PC-3 (cell line): ENCODE results near the gene MIPOL1. TPM values are rescaled to one million over a fixed set of nuclear protein-coding genes. Genes with fewer than 3 reads are reported as not detected.

Experiments
- ATAC-seq: fragments of 200-7000 bp; cut with Tn5 transposase; 2 replicates; pipeline ENCODE4 v1.9.1; 2020; ENCODE audit warnings: mild to moderate bottlenecking, moderate library complexity
- BruUV-seq: library from RNA; stranded (reverse); fragments of 400-500 nt; replicated peaks from 2 replicates; lab custom pipeline; 2021; lab: Mats Ljungman, UMichigan
- CTCF ChIA-PET: fragments of 300-600 bp; sonication (Branson Sonifier 250); formaldehyde crosslinking; loops from one replicate; lab custom pipeline; 2022; ENCODE audit warnings: antibody characterized with exemption; lab: Charles Lee
- POLR2A ChIA-PET: fragments of 300-600 bp; sonication (Branson Sonifier 250); formaldehyde crosslinking; loops from one replicate; lab custom pipeline; 2022; ENCODE audit warnings: antibody characterized with exemption; ENCODE audit not compliant: unreplicated experiment; lab: Charles Lee
- DNase-seq: peaks from one replicate; pipeline ENCODE4 v3.0.0-alpha.2; 2015
- H2AFZ ChIP-seq: fragments of 300-600 bp; sonication (generic); 2 replicates; pipeline ENCODE4 v1.6.0; 2016; ENCODE audit warnings: antibody characterized with exemption, low read length
- H3F3A ChIP-seq: fragments of 300-600 bp; sonication (generic); one replicate; pipeline ENCODE4 v1.6.0; 2017; ENCODE audit warnings: antibody characterized with exemption, low read length, control low read depth, mild to moderate bottlenecking; ENCODE audit not compliant: unreplicated experiment
- H3K27ac ChIP-seq: fragments of 300-600 bp; sonication (generic); 2 replicates; pipeline ENCODE4 v1.5.1; 2016; ENCODE audit warnings: mild to moderate bottlenecking, low read length
- H3K27me3 ChIP-seq: fragments of 300-600 bp; sonication (generic); 2 replicates; pipeline ENCODE4 v1.6.1; 2016; ENCODE audit warnings: low read length, mixed read lengths
- H3K36me3 ChIP-seq: fragments of 300-600 bp; sonication (generic); 2 replicates; pipeline ENCODE4 v1.6.1; 2016; ENCODE audit warnings: low read depth, mixed run types, low read length, mixed read lengths
- H3K4me1 ChIP-seq: fragments of 300-600 bp; sonication (generic); 2 replicates; pipeline ENCODE4 v1.5.1; 2016; ENCODE audit warnings: low read length; ENCODE audit not compliant: insufficient read depth
- H3K4me2 ChIP-seq: fragments of 300-600 bp; sonication (generic); 2 replicates; pipeline ENCODE4 v1.6.0; 2016; ENCODE audit warnings: low read length
- H3K4me3 ChIP-seq: fragments of 300-600 bp; sonication (generic); 2 replicates; pipeline ENCODE4 v1.5.1; 2016; ENCODE audit warnings: mild to moderate bottlenecking, low read length, mixed read lengths
- H3K79me2 ChIP-seq: fragments of 300-600 bp; sonication (generic); 2 replicates; pipeline ENCODE4 v1.6.1; 2017; ENCODE audit warnings: low read length, mixed read lengths
- H3K9ac ChIP-seq: fragments of 300-600 bp; sonication (generic); 2 replicates; pipeline ENCODE4 v1.6.0; 2016; ENCODE audit warnings: mild to moderate bottlenecking, low read length
- H3K9me2 ChIP-seq: fragments of 300-600 bp; sonication (generic); replicated peaks from 2 replicates; pipeline ENCODE4 v1.6.1; 2016; ENCODE audit warnings: mixed run types, low read length, mixed read lengths
- H3K9me3 ChIP-seq: fragments of 300-600 bp; sonication (generic); 2 replicates; pipeline ENCODE4 v1.6.1; 2016; ENCODE audit warnings: low read length, mixed read lengths
- H4K20me1 ChIP-seq: fragments of 300-600 bp; sonication (generic); 2 replicates; pipeline ENCODE4 v1.6.1; 2016; ENCODE audit warnings: low read length, mixed read lengths
- CTCF ChIP-seq: fragments of 300-600 bp; sonication (generic); conservative IDR thresholded peaks from 2 replicates; pipeline ENCODE4 v1.5.1; 2017; ENCODE audit warnings: antibody characterized with exemption, low read depth, mild to moderate bottlenecking, low read length
- EZH2 ChIP-seq: fragments of 300-600 bp; sonication (generic); IDR thresholded peaks from one replicate; pipeline ENCODE4 v1.6.1; 2017; ENCODE audit warnings: antibody characterized with exemption, mild to moderate bottlenecking, low read length; ENCODE audit not compliant: unreplicated experiment
- EZH2phosphoT487 ChIP-seq: fragments of 300-600 bp; sonication (generic); IDR thresholded peaks from 2 replicates; pipeline ENCODE4 v1.6.1; 2018; ENCODE audit warnings: mild to moderate bottlenecking, antibody characterized with exemption, low read length, borderline replicate concordance
- intact Hi-C: fragments of 100-400 bp; cut with micrococcal nuclease; formaldehyde crosslinking; loops from 2 replicates; pipeline ENCODE4 v1.9.0; 2023
- total RNA-seq: library from RNA; depleted of rRNA; stranded (reverse); fragments of >200 nt; gene quantifications from 2 replicates; pipeline ENCODE4 v1.2.3, GENCODE V29; 2014

The MIPOL1 gene
- total RNA-seq, 1 experiment from 2014 or later = 22.5 TPM

GRCh38 chr14:37571391-37571790 is 373.7 kb downstream of the MIPOL1 start:
- no peaks in the 10 kb centered on the region for H4K20me1 ChIP-seq
- intact Hi-C loops = no loop called here
- no peaks in the 10 kb centered on the region for H3K9me3 ChIP-seq
- H3K27ac ChIP-seq = no peak overlapping the region
- BruUV-seq = no TSS peak
- H3K4me3 ChIP-seq = no peak overlapping the region
- DNase-seq = no peak
- no peaks in the 10 kb centered on the region for H3K27me3 ChIP-seq
- no peaks in the 10 kb centered on the region for H3K9me2 ChIP-seq
- H2AFZ ChIP-seq = no peak overlapping the region
- TF ChIP-seq CTCF = no peak
- TF ChIP-seq EZH2phosphoT487 = no peak
- TF ChIP-seq EZH2 = no peak
- no peak for ATAC-seq
- ChIA-PET CTCF (no interaction called here), POLR2A (no interaction called here)
- peaks cover 8% of the 10 kb centered on the region for H3K79me2 ChIP-seq
- H3K4me2 ChIP-seq = no peak overlapping the region
- peaks cover 22% of the 10 kb centered on the region for H3K4me1 ChIP-seq
- no peak overlapping the region for H3K9ac ChIP-seq
- H3F3A ChIP-seq = no peaks in the 10 kb centered on the region
- no peaks in the 10 kb centered on the region for H3K36me3 ChIP-seq

GRCh38 chr14:37573356-37573755 is 375.6 kb downstream of the MIPOL1 start:
- H3K4me3 ChIP-seq = no peak overlapping the region
- no peak overlapping the region for H3K4me2 ChIP-seq
- no peak for ATAC-seq
- no peaks in the 10 kb centered on the region for H3K9me2 ChIP-seq
- ChIA-PET CTCF (interaction anchor here (0.5 kb wide), 1 partner anchor 15 kb away, joined by 3 read pairs; no protein-coding TSS in a partner anchor), POLR2A (no interaction called here)
- no peak overlapping the region for H2AFZ ChIP-seq
- BruUV-seq = no TSS peak
- no peak for TF ChIP-seq CTCF
- TF ChIP-seq EZH2phosphoT487 = no peak
- no peak for TF ChIP-seq EZH2
- peaks cover 3% of the 10 kb centered on the region; the same call in 1 of the 2 replicates for H3K79me2 ChIP-seq
- intact Hi-C loops = no loop called here
- DNase-seq = no peak
- no peaks in the 10 kb centered on the region for H3K36me3 ChIP-seq
- no peak overlapping the region for H3K27ac ChIP-seq
- H3K9me3 ChIP-seq = no peaks in the 10 kb centered on the region
- H3K4me1 ChIP-seq = peaks cover 10% of the 10 kb centered on the region; the same call in 1 of the 2 replicates
- no peaks in the 10 kb centered on the region for H4K20me1 ChIP-seq
- H3K9ac ChIP-seq = no peak overlapping the region
- no peaks in the 10 kb centered on the region for H3K27me3 ChIP-seq
- H3F3A ChIP-seq = no peaks in the 10 kb centered on the region

GRCh38 chr14:37579274-37579673 is 381.5 kb downstream of the MIPOL1 start:
- no peak for TF ChIP-seq EZH2phosphoT487
- H3K36me3 ChIP-seq = no peaks in the 10 kb centered on the region
- H2AFZ ChIP-seq = no peak overlapping the region
- no TSS peak for BruUV-seq
- peak overlapping the region; percentile 67 for H3K4me2 ChIP-seq
- no peaks in the 10 kb centered on the region for H3K9me2 ChIP-seq
- H3K4me3 ChIP-seq = peak overlapping the region; percentile 26
- DNase-seq = no peak
- H4K20me1 ChIP-seq = no peaks in the 10 kb centered on the region
- no peaks in the 10 kb centered on the region for H3K9me3 ChIP-seq
- H3K27me3 ChIP-seq = no peaks in the 10 kb centered on the region
- peak overlapping the region; percentile 95 for H3K27ac ChIP-seq
- intact Hi-C loops = no loop called here
- H3F3A ChIP-seq = peaks cover 25% of the 10 kb centered on the region
- peaks cover 56% of the 10 kb centered on the region for H3K4me1 ChIP-seq
- peak overlapping the region; percentile 71 for H3K9ac ChIP-seq
- H3K79me2 ChIP-seq = peaks cover 12% of the 10 kb centered on the region; the same call in 1 of the 2 replicates
- POLR2A ChIA-PET = no interaction called here
- no peak for ATAC-seq
- CTCF ChIA-PET = no interaction called here
